ENCODE measurements around the gene POMC.
"Not testable (repeated sequence)": the region's sequence is repeated elsewhere in the genome, so short reads cannot be mapped to it uniquely, and the experiment has no call there.

POMC gene

GRCh38 chr2:25168256-25169072 is at the start of gene POMC:
Gene POMC (minus strand): TSS chr2:25168580. CDS start chr2:25164772, 3,808 bp downstream.
- DNase-seq (ENCODE audit: low spot score): no peak

GRCh38 chr2:25218100-25218499 is 49.7 kb upstream of the POMC start:
- no peak for DNase-seq (ENCODE audit: low spot score)

- peak; percentile 40 for DNase-seq (ENCODE audit: low spot score)
Observed at GRCh38 chr2:25215948-25216679, 47.7 kb upstream of the POMC start.

GRCh38 chr2:25215232-25215631 is 46.9 kb upstream of the POMC start:
- DNase-seq (ENCODE audit: low spot score): no peak

GRCh38 chr2:25213229-25213628 is 44.8 kb upstream of the POMC start:
- DNase-seq (ENCODE audit: low spot score): no peak

GRCh38 chr2:25210923-25211322 is 42.5 kb upstream of the POMC start:
- DNase-seq (ENCODE audit: low spot score): not testable (repeated sequence)

GRCh38 chr2:25207078-25207545 is 38.7 kb upstream of the POMC start:
- DNase-seq (ENCODE audit: low spot score): no peak

GRCh38 chr2:25204190-25204838 is 35.9 kb upstream of the POMC start:
- peak; percentile 52 for DNase-seq (ENCODE audit: low spot score)

- no peak for DNase-seq (ENCODE audit: low spot score)
Observed at GRCh38 chr2:25202275-25202674, 33.9 kb upstream of the POMC start.

GRCh38 chr2:25201794-25202193 is 33.4 kb upstream of the POMC start:
- DNase-seq (ENCODE audit: low spot score): no peak

- no peak for DNase-seq (ENCODE audit: low spot score)
Observed at GRCh38 chr2:25201265-25201664, 32.9 kb upstream of the POMC start.

GRCh38 chr2:25198576-25198975 is 30.2 kb upstream of the POMC start:
- DNase-seq (ENCODE audit: low spot score): no peak

- no peak for DNase-seq (ENCODE audit: low spot score)
Observed at GRCh38 chr2:25198209-25198525, 29.8 kb upstream of the POMC start.

- DNase-seq (ENCODE audit: low spot score): no peak
Observed at GRCh38 chr2:25197336-25198208, 29.2 kb upstream of the POMC start.

- DNase-seq (ENCODE audit: low spot score): no peak
Observed at GRCh38 chr2:25194576-25195122, 26.3 kb upstream of the POMC start.

GRCh38 chr2:25190536-25190935 is 22.2 kb upstream of the POMC start:
- DNase-seq (ENCODE audit: low spot score): no peak

GRCh38 chr2:25188405-25188804 is 20.0 kb upstream of the POMC start:
- no peak for DNase-seq (ENCODE audit: low spot score)

GRCh38 chr2:25187729-25188350 is 19.5 kb upstream of the POMC start:
- DNase-seq (ENCODE audit: low spot score): no peak

- no peak for DNase-seq (ENCODE audit: low spot score)
Observed at GRCh38 chr2:25184254-25184653, 15.9 kb upstream of the POMC start.

GRCh38 chr2:25178976-25179375 is 10.6 kb upstream of the POMC start:
- no peak for DNase-seq (ENCODE audit: low spot score)

GRCh38 chr2:25177211-25177611 is 8.8 kb upstream of the POMC start:
- DNase-seq (ENCODE audit: low spot score): no peak
